Dermis microvascular lymphatic vessel endothelial cell (primary cell): ENCODE measurements around the gene PDLIM7. TPM values are rescaled to one million over a fixed set of nuclear protein-coding genes. Genes with fewer than 3 reads are reported as not detected.

ENCODE experiments used
- DNase-seq, 2 donors: peaks; one replicate each; pipeline versions ENCODE4 v3.0.0 to v3.0.0-alpha.2; 2010; ENCODE audit warnings: low read depth in 2 of 2
- total RNA-seq: library from RNA; depleted of rRNA; stranded (reverse); fragments of >200 nt; gene quantifications from 2 replicates; pipeline ENCODE4 v1.2.1, GENCODE V29; 2014

PDLIM7 gene
- total RNA-seq, 1 donor from 2014 or later = 31.5 TPM

DNA sequence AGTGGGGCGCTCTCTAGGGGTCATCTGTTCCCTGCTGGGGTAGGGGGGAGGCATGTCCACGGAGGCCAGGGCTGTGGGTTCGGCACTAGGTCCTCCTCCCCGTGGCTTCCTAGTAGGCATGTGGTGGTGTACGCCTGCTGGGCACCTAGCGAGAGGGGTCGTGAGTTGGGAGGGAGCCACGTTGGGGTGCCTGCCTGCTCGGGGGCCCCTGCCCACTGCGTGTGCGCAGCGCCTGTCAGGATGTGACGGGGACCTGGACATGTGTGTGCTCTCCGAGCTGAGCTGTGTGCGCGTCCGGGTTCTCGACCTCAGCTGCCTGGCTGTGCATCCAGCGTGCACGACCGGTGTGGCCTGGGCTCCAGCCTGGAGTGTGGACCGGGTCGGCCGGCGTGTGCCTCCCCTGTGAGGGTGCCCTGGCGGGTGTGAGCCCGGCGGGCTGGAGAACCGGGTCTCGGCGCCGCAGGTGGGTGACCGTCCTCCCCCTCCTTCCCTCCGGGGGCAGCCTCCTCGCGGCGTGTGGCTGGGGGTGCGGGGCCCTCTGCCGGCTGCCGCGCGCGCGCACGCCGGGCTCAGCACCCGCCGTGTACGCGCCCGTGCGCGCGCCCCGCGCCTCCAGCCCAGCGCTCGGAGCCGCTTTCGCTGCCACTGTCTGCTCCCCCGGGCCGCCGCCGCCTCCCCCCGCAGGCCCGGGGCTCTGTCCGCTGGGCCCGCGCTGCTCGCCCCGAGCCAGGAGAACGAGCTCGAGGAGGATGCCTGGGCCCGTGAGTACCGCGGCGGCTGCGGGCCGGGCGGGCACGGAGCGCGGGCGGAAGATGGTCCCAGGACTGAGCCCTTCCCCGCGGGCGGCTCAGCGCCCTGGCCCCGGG is 51.0 kb downstream of the PDLIM7 start, which contains the start of gene PRR7:
PRR7 (plus strand) TSS at position 615 of the 866 bp plus-strand sequence. CDS start 8,254 bp downstream, outside the sequence.
- DNase-seq = peak; percentile 28 to 72

DNA sequence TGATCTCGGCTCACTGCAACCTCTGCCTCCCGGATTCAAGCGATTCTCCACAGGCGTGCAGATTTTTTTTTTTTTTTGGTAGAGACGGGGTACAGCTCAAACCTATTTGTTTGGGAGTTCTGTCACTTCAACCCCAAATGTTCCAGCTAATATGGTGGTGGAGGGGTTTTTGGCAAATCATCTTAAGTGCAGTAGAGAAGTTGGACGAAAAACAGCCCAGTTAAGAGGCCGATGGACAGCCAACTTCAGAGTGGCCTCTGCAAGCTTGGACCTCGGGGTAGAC is 51.5 kb downstream of the PDLIM7 start:
- DNase-seq = no peak

DNA sequence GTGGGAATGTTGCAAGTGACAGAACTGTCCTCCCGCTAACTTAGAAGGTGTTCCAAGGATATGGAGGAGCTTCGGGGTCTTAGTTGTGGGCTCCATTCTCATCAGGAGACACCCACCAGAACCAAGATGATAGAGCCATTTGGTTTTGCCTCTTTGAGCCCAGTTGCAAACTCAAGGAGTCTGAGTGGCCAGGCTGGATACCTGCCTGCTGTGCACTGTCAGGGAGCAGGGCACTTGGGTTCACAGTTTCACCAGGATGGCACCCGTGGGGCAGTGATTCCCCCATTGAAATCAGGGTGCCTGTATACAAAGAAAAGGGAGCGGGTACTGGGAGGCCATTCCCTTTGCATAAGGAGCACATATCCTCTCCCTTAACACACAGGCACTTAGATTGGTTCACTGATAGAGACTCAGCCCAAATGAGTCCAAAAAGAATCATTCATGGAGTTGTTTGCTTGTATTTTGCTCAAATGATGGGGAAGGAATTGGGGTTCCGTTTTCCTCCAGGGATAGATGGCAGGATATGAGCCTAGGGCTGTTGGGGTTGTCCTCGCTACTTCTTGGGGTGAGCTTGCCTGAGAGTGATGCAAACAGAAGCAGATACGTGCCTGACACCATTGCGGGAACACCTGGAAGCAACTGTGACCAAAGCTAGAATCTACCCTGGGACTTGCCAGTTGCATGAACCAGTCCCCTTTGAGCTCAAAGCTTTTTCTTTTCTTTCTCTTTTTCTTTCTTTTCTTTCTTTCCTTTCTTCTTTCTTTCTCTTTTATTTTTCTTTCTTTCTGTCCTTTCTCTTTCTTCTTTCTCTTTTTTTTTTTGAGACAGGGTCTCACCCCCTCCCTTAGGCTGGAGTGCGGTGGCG is 52.1 kb downstream of the PDLIM7 start:
- no peak for DNase-seq

DNA sequence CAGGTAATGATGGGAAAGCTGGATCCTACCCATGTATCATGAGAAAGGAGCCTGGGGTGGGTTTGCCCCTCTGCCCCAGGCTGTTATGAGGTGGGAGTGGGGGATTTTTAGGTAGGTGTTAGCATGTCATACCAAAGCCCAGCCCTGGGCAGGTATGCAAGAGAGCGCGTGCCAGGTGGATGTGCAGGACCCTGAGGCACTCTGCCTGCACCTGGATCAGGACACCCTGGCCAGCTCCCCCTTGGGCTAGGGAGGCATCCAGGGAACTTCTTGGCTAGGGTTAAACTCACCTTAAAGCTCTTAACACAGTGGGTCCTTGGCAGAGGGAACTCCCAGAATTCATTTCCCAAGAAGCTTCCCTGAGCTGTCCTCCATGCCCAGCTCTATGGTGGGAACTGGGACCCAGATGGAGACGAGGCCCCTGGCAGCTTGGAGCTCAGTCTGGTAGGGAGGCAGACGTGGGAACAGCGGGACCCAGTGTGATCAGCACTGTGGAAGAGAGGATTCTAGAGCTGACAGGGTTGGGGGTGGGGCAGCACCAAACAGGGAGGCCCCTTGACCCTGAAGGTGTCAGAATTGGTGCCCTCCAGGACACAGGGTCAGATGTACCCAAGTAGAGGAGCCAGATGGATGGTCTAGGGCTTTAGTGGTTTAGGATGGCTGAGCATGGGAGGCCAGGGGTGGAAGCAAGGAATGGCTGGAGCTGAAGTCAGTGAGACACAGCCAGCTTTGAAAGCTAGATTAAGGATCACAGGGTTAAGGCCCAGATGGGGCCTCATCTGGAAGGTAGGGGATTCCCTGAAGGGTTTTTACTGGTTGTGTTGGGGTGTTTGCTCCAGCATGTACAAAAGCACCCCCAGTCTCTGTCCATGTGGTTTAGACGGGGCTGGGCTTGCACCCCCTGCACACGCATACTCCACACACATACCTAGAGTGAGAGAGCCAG is 53.0 kb downstream of the PDLIM7 start:
- DNase-seq = no peak

DNA sequence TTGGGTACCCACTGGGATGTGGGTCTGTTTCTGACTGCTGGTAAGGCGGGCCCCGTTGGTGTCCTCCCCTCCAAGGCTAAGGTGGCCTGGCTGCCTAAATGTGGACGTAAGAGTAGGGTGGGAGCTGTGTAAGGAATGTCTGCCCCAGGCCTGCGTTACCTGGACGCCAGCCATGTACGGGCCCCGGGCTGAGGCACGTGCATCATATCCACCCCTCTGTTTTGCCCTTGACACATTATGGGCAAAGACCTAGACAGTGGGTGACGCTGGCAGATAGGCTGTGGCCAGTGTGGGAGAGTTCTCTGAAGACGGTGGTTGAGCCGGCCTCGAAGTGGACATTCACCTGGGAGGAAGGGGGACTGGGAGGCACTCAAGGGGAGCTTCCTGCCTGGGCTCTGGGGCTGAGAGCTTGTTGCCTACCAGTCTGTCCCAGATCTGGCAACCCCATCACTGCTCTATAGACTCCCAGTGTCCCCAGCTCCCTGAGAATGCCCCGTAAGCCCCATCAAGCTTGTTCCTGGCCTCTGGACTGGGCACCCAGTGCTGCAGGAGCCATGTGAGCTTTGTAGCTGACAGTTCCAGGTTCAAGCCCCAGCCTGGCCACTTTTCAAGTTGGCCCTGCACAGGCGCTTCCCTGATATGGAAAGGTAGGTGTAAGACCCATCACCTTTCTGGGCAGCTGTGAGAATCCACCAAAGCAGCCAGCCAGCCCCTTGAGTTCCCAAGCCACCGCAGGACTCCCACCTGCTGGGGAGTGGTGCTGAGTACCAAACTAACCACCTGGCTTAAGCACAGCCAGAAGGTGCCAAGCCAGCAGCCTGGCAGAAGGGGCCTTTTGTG is 54.0 kb downstream of the PDLIM7 start:
- no peak for DNase-seq

DNA sequence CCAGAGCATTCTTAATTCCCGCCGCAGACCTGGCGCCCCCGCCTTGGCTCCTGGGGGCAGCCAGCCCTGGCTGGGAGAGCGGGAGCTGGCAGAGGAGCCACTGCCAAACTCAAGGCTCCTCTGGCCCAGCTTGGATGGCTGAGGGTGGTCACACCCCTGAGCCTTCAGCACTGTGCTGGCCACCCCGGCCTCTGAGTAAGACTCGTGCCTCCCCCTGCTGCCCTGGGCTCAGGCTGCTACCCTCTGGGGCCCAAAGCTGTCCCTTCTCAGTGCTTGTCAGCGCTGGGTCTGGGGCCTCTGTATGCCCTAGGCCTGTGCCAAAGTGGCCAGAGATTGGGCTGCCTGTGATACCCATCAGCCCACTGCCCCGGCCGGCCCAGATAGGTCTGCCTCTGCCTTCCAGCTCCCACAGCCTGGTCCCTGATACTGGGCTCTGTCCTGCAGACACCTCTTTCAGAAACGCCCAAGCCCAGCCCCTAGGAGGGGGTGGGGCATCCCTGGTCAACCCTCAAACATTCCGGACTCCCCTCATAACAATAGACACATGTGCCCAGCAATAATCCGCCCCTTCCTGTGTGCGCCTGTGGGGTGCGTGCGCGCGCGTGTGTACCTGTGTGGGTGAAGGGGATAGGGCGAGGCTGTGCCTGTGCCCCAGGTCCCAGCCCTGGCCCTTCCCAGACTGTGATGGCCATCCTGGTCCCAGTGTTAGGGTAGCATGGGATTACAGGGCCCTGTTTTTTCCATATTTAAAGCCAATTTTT is 55.2 kb downstream of the PDLIM7 start:
- DNase-seq = no peak

DNA sequence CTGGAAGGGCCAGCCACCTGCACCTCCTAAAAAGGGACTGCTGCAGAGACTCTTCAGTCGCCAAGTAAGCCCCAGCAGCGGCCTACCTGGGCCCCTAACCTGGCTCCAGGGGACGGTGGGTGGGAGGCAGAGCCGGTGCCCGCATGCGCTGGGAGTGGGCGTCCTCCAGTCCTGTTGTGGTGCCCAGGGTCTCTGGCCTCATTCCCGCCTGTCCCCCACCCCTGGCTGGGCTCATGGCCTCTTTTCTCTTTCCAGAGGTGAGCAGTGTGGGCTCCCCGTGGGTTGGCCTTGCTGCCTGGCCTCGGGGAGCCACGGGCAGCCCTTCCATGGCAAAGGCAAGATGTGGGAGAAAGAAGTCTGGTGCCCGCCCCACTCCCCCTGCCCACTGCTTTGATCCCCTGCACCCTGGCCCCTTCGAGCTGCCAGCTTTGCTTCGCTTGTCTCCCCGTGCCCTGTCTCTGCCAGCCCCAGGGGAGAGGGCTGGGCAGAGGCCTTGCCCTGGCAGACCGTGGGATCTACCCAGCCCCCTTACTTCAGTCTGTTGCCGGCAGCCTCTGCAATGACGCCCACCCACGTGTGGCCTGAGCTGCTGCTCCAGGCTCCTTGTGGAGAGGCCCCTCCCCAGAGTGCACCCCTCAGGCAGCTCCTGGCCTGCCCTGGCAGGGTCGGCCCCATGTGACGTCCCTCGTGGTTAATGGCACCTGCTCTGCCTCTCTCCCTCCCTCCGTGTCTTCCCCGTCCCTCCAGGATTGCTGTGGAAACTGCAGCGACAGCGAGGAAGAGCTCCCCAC is 56.2 kb downstream of the PDLIM7 start:
- no peak for DNase-seq

DNA sequence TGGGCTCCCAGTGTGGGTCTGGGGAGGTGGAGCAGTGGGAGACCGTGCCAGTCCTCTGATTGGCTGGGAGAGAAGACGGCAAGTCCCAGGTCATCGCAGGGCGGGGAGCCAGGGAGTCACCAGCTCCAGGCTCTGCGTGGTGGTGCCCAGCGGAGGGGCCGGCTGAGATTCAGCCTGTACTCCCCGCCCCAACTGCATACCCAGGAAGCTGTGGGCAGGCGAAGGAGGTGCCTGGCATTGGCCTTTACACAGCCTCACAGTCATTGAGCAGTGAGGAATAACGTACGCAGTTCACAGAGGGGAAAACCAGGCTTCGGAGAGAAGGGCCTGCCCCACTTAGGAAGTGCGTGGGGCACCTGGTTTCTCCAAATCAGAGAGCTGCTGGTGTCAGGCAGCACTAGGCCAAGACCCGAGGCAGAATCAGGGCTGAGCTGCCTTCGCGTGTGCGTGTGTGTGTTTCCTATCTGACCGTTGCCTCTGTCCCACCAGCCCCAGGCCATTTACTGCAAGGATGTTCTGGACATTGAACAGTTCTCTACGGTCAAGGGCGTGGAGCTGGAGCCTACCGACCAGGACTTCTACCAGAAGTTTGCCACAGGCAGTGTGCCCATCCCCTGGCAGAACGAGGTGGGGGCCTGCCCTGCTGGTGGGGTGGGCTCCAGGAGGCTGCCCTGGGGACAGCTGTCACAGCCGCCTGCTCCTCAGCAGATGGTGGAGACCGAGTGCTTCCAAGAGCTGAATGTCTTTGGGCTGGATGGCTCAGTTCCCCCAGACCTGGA is 57.0 kb downstream of the PDLIM7 start:
- no peak for DNase-seq

DNA sequence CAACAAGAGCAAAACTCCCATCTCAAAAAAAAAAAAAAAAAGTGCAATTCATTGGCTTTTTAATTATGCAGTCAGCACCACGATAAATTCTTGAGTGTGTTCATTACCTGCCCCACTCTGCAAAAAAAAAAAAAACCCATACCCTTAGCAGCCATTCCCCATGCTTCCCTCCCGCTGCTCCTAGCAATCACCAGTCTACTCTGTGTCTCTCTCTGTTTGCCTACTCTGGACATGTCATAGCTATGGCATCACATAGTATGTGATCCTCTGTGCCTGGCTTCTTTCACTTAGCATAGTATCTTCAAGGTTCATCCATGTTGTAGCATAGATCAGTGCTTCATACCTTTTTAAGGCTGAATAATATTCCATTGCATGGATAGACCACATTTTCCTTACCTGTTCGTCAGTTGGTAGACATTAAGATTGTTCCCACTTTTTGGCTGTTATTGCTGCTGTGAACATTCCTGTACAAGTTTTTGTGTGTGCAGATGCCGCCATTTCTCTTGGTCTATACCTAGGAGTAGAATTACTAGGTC is 57.8 kb downstream of the PDLIM7 start:
- DNase-seq = no peak

DNA sequence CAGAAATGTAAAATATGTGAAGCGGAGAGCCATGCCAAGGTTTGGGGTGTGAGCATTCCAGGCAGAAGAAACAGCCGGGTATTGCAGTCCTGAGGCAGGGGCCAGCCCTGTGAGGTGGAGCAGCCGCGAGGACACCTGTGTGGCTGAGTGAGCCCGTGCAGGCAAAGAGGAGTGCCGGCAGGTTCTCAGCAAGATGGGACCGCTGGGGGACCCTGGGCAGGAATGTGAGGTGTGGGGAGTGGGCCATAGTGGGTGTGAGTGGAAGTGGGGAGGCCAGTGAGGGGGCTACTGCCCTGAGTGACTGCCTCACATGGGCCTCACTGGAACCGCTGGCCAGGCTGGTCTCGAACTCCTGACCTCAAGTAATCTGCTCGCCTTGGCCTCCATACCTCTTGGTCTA is 58.9 kb downstream of the PDLIM7 start:
- no peak for DNase-seq

DNA sequence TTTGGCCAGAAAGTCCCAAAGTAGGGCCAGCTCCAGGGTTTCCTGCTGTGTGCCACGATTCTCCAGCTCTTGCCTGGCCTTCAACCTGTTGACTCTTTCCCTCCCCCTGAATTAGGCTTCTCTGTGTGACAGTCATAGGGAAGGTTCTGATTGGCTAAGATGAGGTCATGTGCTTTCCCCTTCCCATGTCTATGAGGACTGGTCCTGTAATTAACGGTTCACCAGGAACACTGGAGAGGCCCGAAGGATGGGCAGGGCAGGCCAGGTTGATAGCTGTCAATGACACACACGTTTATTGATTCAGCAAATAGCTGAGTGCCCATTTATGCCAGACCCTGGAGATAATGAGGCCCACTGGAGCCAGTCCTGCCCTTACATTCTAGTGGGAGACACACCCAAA is 59.8 kb downstream of the PDLIM7 start:
- DNase-seq = no peak

DNA sequence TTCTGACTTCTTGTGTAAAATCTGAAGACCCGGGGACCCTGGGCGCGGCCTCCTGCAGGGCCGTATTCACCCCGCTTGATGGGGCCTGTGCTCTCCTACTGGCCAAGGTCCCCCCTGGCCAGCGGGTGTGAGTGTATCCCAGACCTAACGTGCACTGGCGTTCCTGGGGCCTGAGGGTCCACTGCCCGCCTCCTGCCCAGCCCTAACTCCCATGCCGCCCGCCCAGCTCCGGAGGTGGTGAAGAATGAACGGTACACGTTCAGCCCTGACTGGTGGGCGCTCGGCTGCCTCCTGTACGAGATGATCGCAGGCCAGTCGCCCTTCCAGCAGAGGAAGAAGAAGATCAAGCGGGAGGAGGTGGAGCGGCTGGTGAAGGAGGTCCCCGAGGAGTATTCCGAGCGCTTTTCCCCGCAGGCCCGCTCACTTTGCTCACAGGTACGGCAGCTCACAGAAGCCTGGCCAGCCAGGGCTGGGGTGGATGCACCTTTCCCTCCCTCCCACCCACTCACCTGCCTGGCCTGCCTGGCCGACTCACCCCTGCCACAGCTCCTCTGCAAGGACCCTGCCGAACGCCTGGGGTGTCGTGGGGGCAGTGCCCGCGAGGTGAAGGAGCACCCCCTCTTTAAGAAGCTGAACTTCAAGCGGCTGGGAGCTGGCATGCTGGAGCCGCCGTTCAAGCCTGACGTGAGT is 61.4 kb downstream of the PDLIM7 start:
- DNase-seq = no peak

DNA sequence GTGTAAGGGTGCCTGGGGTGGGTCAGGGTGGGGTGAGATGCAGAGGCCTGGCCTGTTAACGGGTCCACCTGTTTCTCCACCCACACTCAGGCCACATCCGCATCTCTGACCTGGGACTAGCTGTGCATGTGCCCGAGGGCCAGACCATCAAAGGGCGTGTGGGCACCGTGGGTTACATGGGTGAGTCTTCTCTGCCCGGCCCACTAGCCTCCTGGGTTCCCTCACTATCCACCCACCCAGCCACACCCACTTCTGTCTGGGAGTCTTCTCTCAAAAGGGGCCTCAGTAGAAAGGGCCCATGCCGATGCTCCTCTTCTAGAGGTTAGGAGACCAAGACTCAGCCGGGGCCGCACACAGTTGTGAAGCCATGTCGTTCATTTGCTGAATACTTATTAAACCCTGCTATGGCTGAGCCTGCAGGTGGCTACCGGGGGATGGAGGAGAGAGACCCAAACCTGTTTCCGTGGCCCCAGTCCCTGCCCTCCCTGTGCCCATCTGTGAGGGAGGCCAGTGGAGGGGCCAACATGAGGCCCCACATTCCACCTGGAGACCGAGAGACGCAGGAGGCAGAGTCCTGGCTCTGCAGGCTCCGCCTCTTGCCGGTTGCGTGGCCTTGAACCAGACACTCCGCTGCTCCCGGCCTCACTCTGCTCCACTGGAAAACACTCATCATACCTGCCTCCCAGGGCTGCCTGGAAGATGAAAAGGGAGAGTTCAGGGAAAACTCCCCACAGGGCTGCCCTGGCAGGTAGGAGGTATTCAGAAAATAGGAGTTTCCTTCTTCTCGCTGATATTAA is 62.3 kb downstream of the PDLIM7 start:
- no peak for DNase-seq

DNA sequence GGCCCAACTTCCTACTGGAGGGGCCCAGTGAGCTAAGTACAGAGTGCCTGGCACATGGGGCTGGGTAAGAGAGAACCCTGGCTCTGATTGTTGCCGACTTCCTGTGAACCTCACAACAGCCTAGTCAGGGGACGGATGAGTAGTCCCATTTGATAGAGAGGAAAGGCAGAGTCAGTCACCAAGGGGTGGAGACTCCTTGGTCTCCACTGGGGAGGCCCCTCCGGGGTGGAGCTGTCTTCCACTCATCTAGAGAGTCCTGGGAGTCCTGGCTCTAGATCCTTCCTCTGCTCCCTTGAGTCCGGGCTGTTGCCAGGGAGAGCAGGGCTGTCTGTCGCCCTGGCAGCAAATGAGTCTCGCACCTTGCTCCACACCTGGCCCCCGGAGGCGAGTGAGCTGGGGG is 63.0 kb downstream of the PDLIM7 start:
- peak in 1 of 2 donors; percentile 21 for DNase-seq

DNA sequence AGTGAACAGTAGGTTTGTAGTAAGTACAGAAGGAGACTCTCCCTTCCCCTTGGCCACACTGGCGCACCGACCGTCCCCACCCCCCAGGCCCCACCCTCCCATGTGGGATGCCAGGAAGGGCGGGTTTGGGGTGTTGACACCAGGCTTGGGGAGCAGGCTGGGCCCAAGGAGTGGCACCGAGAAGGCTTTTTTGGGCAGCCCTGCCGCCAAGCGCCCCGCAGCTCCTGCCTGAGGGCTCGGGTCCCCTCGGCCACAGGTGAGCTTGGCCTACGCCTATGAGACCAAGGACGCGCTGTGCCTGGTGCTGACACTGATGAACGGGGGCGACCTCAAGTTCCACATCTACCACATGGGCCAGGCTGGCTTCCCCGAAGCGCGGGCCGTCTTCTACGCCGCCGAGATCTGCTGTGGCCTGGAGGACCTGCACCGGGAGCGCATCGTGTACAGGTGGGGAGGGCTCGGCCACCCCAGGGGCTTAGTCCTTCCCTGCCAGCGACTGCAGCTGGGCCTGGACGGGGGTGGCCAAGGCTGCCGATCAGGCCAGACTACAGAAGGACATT is 63.7 kb downstream of the PDLIM7 start:
- DNase-seq = no peak
